Panc1 (cell line): ENCODE measurements around the gene RAP1GAP.

Source experiments
- POLR2AphosphoS5 ChIP-seq: IDR thresholded peaks from 2 replicates; pipeline ENCODE4 v1.6.1; 2012; ENCODE audit warnings: mild to moderate bottlenecking, low read depth, low read length, moderate library complexity
- SIN3A ChIP-seq: IDR thresholded peaks from 2 replicates; pipeline ENCODE4 v1.6.1; 2012; ENCODE audit warnings: low read depth, mild to moderate bottlenecking, low read length, moderate library complexity, borderline replicate concordance; ENCODE audit not compliant: insufficient read depth
- TCF7L2 ChIP-seq: IDR thresholded peaks from 2 replicates; pipeline ENCODE4 v1.6.1; 2011; ENCODE audit warnings: mild to moderate bottlenecking, low read depth, low read length, inconsistent platforms
- TF ChIP-seq, protein P1 (sequence below): fragments of 450-650 bp; IDR thresholded peaks from 2 replicates; pipeline ENCODE4 v1.5.1; 2017; ENCODE audit warnings: mild to moderate bottlenecking
- TF ChIP-seq, protein P2 (sequence below), 2 experiments: IDR thresholded peaks; 2 replicates each; pipeline ENCODE4 v1.6.1; 2011 to 2012; ENCODE audit warnings: low read depth in 2 of 2, control low read depth in 1 of 2, low read length in 1 of 2, mild to moderate bottlenecking in 1 of 2, moderate library complexity in 1 of 2; ENCODE audit not compliant: insufficient read depth in 1 of 2

- TF ChIP-seq, protein P1, sequence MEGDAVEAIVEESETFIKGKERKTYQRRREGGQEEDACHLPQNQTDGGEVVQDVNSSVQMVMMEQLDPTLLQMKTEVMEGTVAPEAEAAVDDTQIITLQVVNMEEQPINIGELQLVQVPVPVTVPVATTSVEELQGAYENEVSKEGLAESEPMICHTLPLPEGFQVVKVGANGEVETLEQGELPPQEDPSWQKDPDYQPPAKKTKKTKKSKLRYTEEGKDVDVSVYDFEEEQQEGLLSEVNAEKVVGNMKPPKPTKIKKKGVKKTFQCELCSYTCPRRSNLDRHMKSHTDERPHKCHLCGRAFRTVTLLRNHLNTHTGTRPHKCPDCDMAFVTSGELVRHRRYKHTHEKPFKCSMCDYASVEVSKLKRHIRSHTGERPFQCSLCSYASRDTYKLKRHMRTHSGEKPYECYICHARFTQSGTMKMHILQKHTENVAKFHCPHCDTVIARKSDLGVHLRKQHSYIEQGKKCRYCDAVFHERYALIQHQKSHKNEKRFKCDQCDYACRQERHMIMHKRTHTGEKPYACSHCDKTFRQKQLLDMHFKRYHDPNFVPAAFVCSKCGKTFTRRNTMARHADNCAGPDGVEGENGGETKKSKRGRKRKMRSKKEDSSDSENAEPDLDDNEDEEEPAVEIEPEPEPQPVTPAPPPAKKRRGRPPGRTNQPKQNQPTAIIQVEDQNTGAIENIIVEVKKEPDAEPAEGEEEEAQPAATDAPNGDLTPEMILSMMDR = no peak
- TF ChIP-seq, protein P2, sequence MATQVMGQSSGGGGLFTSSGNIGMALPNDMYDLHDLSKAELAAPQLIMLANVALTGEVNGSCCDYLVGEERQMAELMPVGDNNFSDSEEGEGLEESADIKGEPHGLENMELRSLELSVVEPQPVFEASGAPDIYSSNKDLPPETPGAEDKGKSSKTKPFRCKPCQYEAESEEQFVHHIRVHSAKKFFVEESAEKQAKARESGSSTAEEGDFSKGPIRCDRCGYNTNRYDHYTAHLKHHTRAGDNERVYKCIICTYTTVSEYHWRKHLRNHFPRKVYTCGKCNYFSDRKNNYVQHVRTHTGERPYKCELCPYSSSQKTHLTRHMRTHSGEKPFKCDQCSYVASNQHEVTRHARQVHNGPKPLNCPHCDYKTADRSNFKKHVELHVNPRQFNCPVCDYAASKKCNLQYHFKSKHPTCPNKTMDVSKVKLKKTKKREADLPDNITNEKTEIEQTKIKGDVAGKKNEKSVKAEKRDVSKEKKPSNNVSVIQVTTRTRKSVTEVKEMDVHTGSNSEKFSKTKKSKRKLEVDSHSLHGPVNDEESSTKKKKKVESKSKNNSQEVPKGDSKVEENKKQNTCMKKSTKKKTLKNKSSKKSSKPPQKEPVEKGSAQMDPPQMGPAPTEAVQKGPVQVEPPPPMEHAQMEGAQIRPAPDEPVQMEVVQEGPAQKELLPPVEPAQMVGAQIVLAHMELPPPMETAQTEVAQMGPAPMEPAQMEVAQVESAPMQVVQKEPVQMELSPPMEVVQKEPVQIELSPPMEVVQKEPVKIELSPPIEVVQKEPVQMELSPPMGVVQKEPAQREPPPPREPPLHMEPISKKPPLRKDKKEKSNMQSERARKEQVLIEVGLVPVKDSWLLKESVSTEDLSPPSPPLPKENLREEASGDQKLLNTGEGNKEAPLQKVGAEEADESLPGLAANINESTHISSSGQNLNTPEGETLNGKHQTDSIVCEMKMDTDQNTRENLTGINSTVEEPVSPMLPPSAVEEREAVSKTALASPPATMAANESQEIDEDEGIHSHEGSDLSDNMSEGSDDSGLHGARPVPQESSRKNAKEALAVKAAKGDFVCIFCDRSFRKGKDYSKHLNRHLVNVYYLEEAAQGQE (IDR thresholded peaks at IDR 0.05; ENCODE audit: insufficient read depth in 1 of 2, low read depth in 2 of 2, low read length in 1 of 2) = no peak
- TF ChIP-seq SIN3A (no peak), POLR2AphosphoS5 (no peak), TCF7L2 (no peak)
Measured at GRCh38 chr1:21668951-21669257, 253 bp downstream of the RAP1GAP start.
